SK-N-SH (cell line): Measurements from ENCODE around the gene MLC1. TPM values are rescaled to one million over a fixed set of nuclear protein-coding genes. Genes with fewer than 3 reads are reported as not detected.

Experiments
- CTCF ChIA-PET: fragments of 300-600, 350-600 bp; formaldehyde crosslinking; extraction: SDS; loops from one replicate; lab custom pipeline; 2021; lab: Yijun Ruan, JAX
- POLR2A ChIA-PET: fragments of 350-600 bp; sonication (Branson Sonifier 250); formaldehyde crosslinking; extraction: SDS; loops from one replicate; lab custom pipeline; 2020; ENCODE audit warnings: antibody characterized with exemption, inconsistent platforms; lab: Yijun Ruan, JAX
- DNase-seq: peaks from one replicate; pipeline ENCODE4 v3.0.0; 2012
- H2AFZ ChIP-seq: fragments of 200-600 bp; sonication (generic); 2 replicates; pipeline ENCODE4 v1.8.1; 2016; ENCODE audit warnings: antibody characterized with exemption, mild to moderate bottlenecking, low read depth
- H3F3A ChIP-seq: fragments of 200-600 bp; sonication (generic); replicated peaks from 2 replicates; pipeline ENCODE3; 2016; ENCODE audit warnings: antibody characterized with exemption, mild to moderate bottlenecking; ENCODE audit not compliant: insufficient read depth
- H3K27ac ChIP-seq, 2 experiments: fragments of 200-500 bp in 1 of 2; fragments of 200-600 bp in 1 of 2; sonication (Bioruptor generic) in 1 of 2; sonication (generic), shearing (Covaris generic) in 1 of 2; 2 replicates each; pipeline versions ENCODE4 v1.5.1 to v1.6.1; 2014 to 2016; ENCODE audit warnings: low read depth in 2 of 2, inconsistent platforms in 1 of 2, low read length in 1 of 2, mild to moderate bottlenecking in 1 of 2, mixed read lengths in 1 of 2
- H3K27me3 ChIP-seq: fragments of 200-600 bp; sonication (generic), shearing (Covaris generic); 2 replicates; pipeline ENCODE4 v1.6.1; 2016; ENCODE audit warnings: mixed run types; ENCODE audit not compliant: insufficient read depth
- H3K36me3 ChIP-seq, 2 experiments: fragments of 200-500 bp in 1 of 2; fragments of 200-600 bp in 1 of 2; sonication (Bioruptor generic) in 1 of 2; sonication (generic) in 1 of 2; replicated peaks in 1 of 2; 2 replicates each; pipeline versions ENCODE3 to v1.5.1; 2014 to 2016; ENCODE audit warnings: low read length in 1 of 2, mild to moderate bottlenecking in 1 of 2; ENCODE audit not compliant: insufficient read depth in 2 of 2, control insufficient read depth in 1 of 2
- H3K4me1 ChIP-seq, 2 experiments: fragments of 200-500 bp in 1 of 2; fragments of 200-600 bp in 1 of 2; sonication (Bioruptor generic) in 1 of 2; sonication (generic), shearing (Covaris generic) in 1 of 2; 2 replicates each; pipeline versions ENCODE4 v1.5.1 to v1.6.1; 2014 to 2016; ENCODE audit warnings: low read depth in 1 of 2, low read length in 1 of 2, mixed run types in 1 of 2; ENCODE audit not compliant: insufficient read depth in 2 of 2, control insufficient read depth in 1 of 2
- H3K4me2 ChIP-seq: fragments of 200-600 bp; sonication (generic), shearing (Covaris generic); 2 replicates; pipeline ENCODE4 v1.6.1; 2017; ENCODE audit warnings: mixed run types
- H3K4me3 ChIP-seq, 2 experiments: fragments of 200-500 bp in 1 of 2; fragments of 200-600 bp in 1 of 2; sonication (Bioruptor generic) in 1 of 2; sonication (generic), shearing (Covaris generic) in 1 of 2; 2 replicates each; pipeline versions ENCODE4 v1.5.1 to v1.8.1; 2014 to 2016; ENCODE audit warnings: low read depth in 2 of 2, inconsistent platforms in 1 of 2, low read length in 1 of 2, mild to moderate bottlenecking in 1 of 2, mixed read lengths in 1 of 2, moderate library complexity in 1 of 2
- H3K79me2 ChIP-seq: fragments of 200-600 bp; sonication (generic); 2 replicates; pipeline ENCODE4 v1.8.1; 2017; ENCODE audit warnings: mild to moderate bottlenecking; ENCODE audit not compliant: insufficient read depth
- H3K9ac ChIP-seq: fragments of 200-600 bp; sonication (generic); 2 replicates; pipeline ENCODE4 v1.6.1; 2017; ENCODE audit warnings: mixed run types
- H3K9me2 ChIP-seq: fragments of 200-600 bp; sonication (generic); 2 replicates; pipeline ENCODE4 v1.6.1; 2017; ENCODE audit warnings: mixed run types
- H3K9me3 ChIP-seq: fragments of 200-600 bp; sonication (generic); 2 replicates; pipeline ENCODE4 v1.6.1; 2017; ENCODE audit warnings: mixed run types, mild to moderate bottlenecking, moderate library complexity
- H4K20me1 ChIP-seq: fragments of 200-600 bp; sonication (generic); 2 replicates; pipeline ENCODE4 v1.6.1; 2017; ENCODE audit warnings: mild to moderate bottlenecking, mixed run types; ENCODE audit not compliant: insufficient read depth
- CHD2 ChIP-seq: fragments of 150-350 bp; IDR thresholded peaks from 2 replicates; pipeline ENCODE4 v1.6.1; 2018; ENCODE audit warnings: low read length; ENCODE audit not compliant: partially characterized antibody
- ELF1 ChIP-seq: IDR thresholded peaks from 2 replicates; pipeline ENCODE4 v1.4.0; 2012
- EP300 ChIP-seq, 2 experiments: IDR thresholded peaks; 2 replicates each; pipeline versions ENCODE4 v1.4.0 to v1.6.1; 2012; ENCODE audit warnings: borderline replicate concordance in 1 of 2, low read depth in 1 of 2, low read length in 1 of 2
- FOXM1 ChIP-seq: IDR thresholded peaks from 2 replicates; pipeline ENCODE4 v1.4.0; 2012; ENCODE audit warnings: low read depth, mild to moderate bottlenecking
- GABPA ChIP-seq: IDR thresholded peaks from 2 replicates; pipeline ENCODE4 v1.4.0; 2012; ENCODE audit warnings: low read depth, mild to moderate bottlenecking
- MXI1 ChIP-seq: IDR thresholded peaks from 2 replicates; pipeline ENCODE4 v1.6.1; 2012; ENCODE audit warnings: mild to moderate bottlenecking, low read depth, low read length, improper control_type of control experiment
- NFIC ChIP-seq: IDR thresholded peaks from 2 replicates; pipeline ENCODE4 v1.4.0; 2012; ENCODE audit warnings: borderline replicate concordance
- POLR2AphosphoS5 ChIP-seq: IDR thresholded peaks from 2 replicates; pipeline ENCODE4 v1.6.1; 2012; ENCODE audit warnings: low read depth, low read length
- RAD21 ChIP-seq: IDR thresholded peaks from 2 replicates; pipeline ENCODE4 v1.6.1; 2012; ENCODE audit warnings: mild to moderate bottlenecking, low read length
- RCOR1 ChIP-seq: fragments of 150-350 bp; IDR thresholded peaks from 2 replicates; pipeline ENCODE4 v1.6.1; 2017; ENCODE audit warnings: antibody characterized with exemption, low read length
- RFX5 ChIP-seq: IDR thresholded peaks from 2 replicates; pipeline ENCODE4 v1.6.1; 2012; ENCODE audit warnings: mild to moderate bottlenecking, improper control_type of control experiment, low read length
- RXRA ChIP-seq: IDR thresholded peaks from 2 replicates; pipeline ENCODE4 v1.4.0; 2012; ENCODE audit warnings: low read depth, mild to moderate bottlenecking, borderline replicate concordance
- SMC3 ChIP-seq: IDR thresholded peaks from 2 replicates; pipeline ENCODE4 v1.6.1; 2012; ENCODE audit warnings: low read depth, low read length, improper control_type of control experiment
- TAF1 ChIP-seq: IDR thresholded peaks from 2 replicates; pipeline ENCODE4 v1.6.1; 2012; ENCODE audit warnings: low read depth, mild to moderate bottlenecking, low read length, moderate library complexity, borderline replicate concordance
- WGBS: methylation state at CpG from one replicate; pipeline ENCODE4 v1.1.6; 2017; ENCODE audit warnings: low lambda C conversion rate; 5-methylcytosine and 5-hydroxymethylcytosine counted together
- polyA plus RNA-seq, 3 experiments: library from polyadenylated mRNA; depleted of rRNA; stranded (reverse); fragments of >200 nt; gene quantifications; 2 replicates each; pipeline ENCODE4 v1.2.3, GENCODE V29; 2012
- TF ChIP-seq, protein P1 (sequence below): fragments of 150-350 bp; IDR thresholded peaks from 2 replicates; pipeline ENCODE4 v1.6.1; 2016; ENCODE audit warnings: mild to moderate bottlenecking, low read depth, low read length
- TF ChIP-seq, protein P2 (sequence below): fragments of 200-600 bp; sonication (generic); IDR thresholded peaks from 2 replicates; pipeline ENCODE4 v1.6.1; 2017; ENCODE audit warnings: antibody characterized with exemption, mild to moderate bottlenecking, moderate library complexity

MLC1 gene
- polyA plus RNA-seq, 1 of the 3 experiments (the other 2 are of a cell fraction), result not detected

DNA sequence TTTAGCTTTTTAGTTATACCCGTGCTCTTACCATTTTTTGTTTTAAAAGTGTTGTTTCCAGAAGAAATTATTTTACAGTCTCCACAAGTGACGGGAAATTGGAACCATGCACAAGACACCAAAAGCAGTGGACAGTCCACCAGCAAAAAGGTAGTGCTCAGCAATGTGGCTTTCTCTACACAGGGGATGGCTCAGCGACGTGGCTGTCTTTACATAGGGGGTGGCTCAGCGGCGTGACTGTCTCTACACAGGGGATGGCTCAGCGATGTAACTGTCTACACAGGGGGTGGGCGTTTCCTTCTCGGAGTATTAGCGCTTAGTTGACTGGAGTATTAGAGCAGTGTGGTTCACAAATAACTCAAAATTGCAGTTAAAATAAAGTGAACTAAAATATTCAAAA, 49.3 kb upstream of the MLC1 start (continued):
- TF ChIP-seq, protein P1, sequence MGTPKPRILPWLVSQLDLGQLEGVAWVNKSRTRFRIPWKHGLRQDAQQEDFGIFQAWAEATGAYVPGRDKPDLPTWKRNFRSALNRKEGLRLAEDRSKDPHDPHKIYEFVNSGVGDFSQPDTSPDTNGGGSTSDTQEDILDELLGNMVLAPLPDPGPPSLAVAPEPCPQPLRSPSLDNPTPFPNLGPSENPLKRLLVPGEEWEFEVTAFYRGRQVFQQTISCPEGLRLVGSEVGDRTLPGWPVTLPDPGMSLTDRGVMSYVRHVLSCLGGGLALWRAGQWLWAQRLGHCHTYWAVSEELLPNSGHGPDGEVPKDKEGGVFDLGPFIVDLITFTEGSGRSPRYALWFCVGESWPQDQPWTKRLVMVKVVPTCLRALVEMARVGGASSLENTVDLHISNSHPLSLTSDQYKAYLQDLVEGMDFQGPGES, result no peak
- TF ChIP-seq POLR2AphosphoS5 (no peak), TAF1 (no peak), NFIC (no peak), EP300 (IDR thresholded peaks at IDR 0.05; ENCODE audit: borderline replicate concordance in 1 of 2, low read depth in 1 of 2, low read length in 1 of 2) (no peak), FOXM1 (no peak), ELF1 (no peak), RFX5 (no peak), RXRA (no peak), MXI1 (no peak), SMC3 (no peak)
- TF ChIP-seq, protein P2, sequence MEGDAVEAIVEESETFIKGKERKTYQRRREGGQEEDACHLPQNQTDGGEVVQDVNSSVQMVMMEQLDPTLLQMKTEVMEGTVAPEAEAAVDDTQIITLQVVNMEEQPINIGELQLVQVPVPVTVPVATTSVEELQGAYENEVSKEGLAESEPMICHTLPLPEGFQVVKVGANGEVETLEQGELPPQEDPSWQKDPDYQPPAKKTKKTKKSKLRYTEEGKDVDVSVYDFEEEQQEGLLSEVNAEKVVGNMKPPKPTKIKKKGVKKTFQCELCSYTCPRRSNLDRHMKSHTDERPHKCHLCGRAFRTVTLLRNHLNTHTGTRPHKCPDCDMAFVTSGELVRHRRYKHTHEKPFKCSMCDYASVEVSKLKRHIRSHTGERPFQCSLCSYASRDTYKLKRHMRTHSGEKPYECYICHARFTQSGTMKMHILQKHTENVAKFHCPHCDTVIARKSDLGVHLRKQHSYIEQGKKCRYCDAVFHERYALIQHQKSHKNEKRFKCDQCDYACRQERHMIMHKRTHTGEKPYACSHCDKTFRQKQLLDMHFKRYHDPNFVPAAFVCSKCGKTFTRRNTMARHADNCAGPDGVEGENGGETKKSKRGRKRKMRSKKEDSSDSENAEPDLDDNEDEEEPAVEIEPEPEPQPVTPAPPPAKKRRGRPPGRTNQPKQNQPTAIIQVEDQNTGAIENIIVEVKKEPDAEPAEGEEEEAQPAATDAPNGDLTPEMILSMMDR, result no peak

DNA sequence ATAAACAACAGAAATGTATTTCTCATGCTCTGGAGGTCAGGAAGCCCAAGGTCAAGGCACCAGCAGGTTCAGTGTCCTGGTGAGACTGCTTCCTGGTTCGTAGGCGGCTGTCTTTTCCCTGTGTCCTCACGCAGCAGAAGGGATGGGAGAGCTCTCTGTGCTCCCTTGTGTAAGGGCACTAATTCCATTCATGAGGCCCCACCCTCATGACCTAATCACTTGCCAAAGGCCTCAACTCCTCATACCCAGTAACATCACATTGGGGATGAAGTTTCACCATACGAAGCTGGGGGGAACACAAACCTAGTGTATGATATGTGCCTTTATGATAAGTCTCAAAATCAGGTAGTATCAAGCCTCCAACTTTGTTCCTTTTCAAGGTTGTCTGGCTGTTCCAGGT, 46.7 kb upstream of the MLC1 start:
- ChIA-PET POLR2A (no interaction called here), CTCF (no interaction called here)
- Histone ChIP-seq H3K4me3 (no peak overlapping the region), H2AFZ (no peak overlapping the region), H3K9ac (no peak overlapping the region), H3K9me2 (no peaks in the 10 kb centered on the region), H3K79me2 (no peaks in the 10 kb centered on the region), H3K27me3 (no peaks in the 10 kb centered on the region), H3F3A (no peaks in the 10 kb centered on the region), H3K4me2 (no peak overlapping the region), H3K36me3 (peaks cover 0 to 4% of the 10 kb centered on the region in 2 experiments), H3K27ac (no peak overlapping the region), H3K4me1 (no peaks in the 10 kb centered on the region), H4K20me1 (no peaks in the 10 kb centered on the region), H3K9me3 (no peaks in the 10 kb centered on the region)
- DNase-seq, result no peak
- TF ChIP-seq ELF1 (no peak), GABPA (no peak), MXI1 (no peak), POLR2AphosphoS5 (no peak), RAD21 (no peak), CHD2 (no peak), RCOR1 (no peak), EP300 (IDR thresholded peaks at IDR 0.05; ENCODE audit: borderline replicate concordance in 1 of 2, low read depth in 1 of 2, low read length in 1 of 2) (no peak)
- TF ChIP-seq, protein P1, result no peak
- 78% methylated on average over 4 of the region's 4 CpGs for WGBS
